WTC11 (cell line): Measurements from ENCODE around the gene BTNL9. TPM values are rescaled to one million over a fixed set of nuclear protein-coding genes. Genes with fewer than 3 reads are reported as not detected.

ENCODE experiments used
- ATF6 ChIP-seq: sonication (generic); formaldehyde crosslinking; IDR thresholded peaks from 2 replicates; pipeline ENCODE4 v1.8.1; 2023; ENCODE audit warnings: mild to moderate bottlenecking, missing genetic modification reagents
- CREM ChIP-seq: sonication (generic); formaldehyde crosslinking; IDR thresholded peaks from 2 replicates; pipeline ENCODE4 v1.8.1; 2022; ENCODE audit warnings: mild to moderate bottlenecking, missing genetic modification reagents, moderate library complexity
- ERG ChIP-seq: fragments of 250-450 bp; sonication (Bioruptor Pico); IDR thresholded peaks from 2 replicates; pipeline ENCODE4 v1.8.0; 2021; ENCODE audit warnings: mild to moderate bottlenecking
- FOXP1 ChIP-seq: sonication (generic); formaldehyde crosslinking; IDR thresholded peaks from 2 replicates; pipeline ENCODE4 v1.8.0; 2022; ENCODE audit warnings: missing genetic modification reagents, mild to moderate bottlenecking, moderate library complexity, borderline replicate concordance
- GTF2I ChIP-seq: fragments of 250-450 bp; sonication (Bioruptor Pico); conservative IDR thresholded peaks from 2 replicates; pipeline ENCODE4 v1.4.0; 2021; ENCODE audit warnings: mild to moderate bottlenecking
- IRF2 ChIP-seq: sonication (generic); formaldehyde crosslinking; IDR thresholded peaks from 2 replicates; pipeline ENCODE4 v1.8.0; 2022; ENCODE audit warnings: low read depth, missing genetic modification reagents, borderline replicate concordance
- JUN ChIP-seq: sonication (generic); formaldehyde crosslinking; IDR thresholded peaks from 2 replicates; pipeline ENCODE4 v1.8.0; 2023; ENCODE audit warnings: mild to moderate bottlenecking, missing genetic modification reagents
- MLX ChIP-seq: sonication (generic); formaldehyde crosslinking; IDR thresholded peaks from 2 replicates; pipeline ENCODE4 v1.8.1; 2023; ENCODE audit warnings: mild to moderate bottlenecking, missing genetic modification reagents, moderate library complexity
- MXD4 ChIP-seq: fragments of 250-450 bp; sonication (Bioruptor Pico); IDR thresholded peaks from 2 replicates; pipeline ENCODE4 v1.8.0; 2021; ENCODE audit warnings: mild to moderate bottlenecking, moderate library complexity, borderline replicate concordance
- MYBL2 ChIP-seq: sonication (generic); formaldehyde crosslinking; IDR thresholded peaks from 2 replicates; pipeline ENCODE4 v1.8.1; 2023; ENCODE audit warnings: mild to moderate bottlenecking, moderate library complexity, missing genetic modification reagents
- NFATC4 ChIP-seq: fragments of 250-450 bp; sonication (Bioruptor Pico); IDR thresholded peaks from 2 replicates; pipeline ENCODE4 v1.9.0; 2021; ENCODE audit warnings: mild to moderate bottlenecking
- NFE2L1 ChIP-seq: sonication (generic); formaldehyde crosslinking; IDR thresholded peaks from 2 replicates; pipeline ENCODE4 v1.8.1; 2023; ENCODE audit warnings: missing genetic modification reagents
- NFYB ChIP-seq: sonication (generic); formaldehyde crosslinking; conservative IDR thresholded peaks from 2 replicates; pipeline ENCODE4 v1.8.0; 2022; ENCODE audit warnings: low read depth, missing genetic modification reagents
- NR1H2 ChIP-seq: sonication (generic); formaldehyde crosslinking; IDR thresholded peaks from 2 replicates; pipeline ENCODE4 v1.9.0; 2021; ENCODE audit warnings: mild to moderate bottlenecking, moderate library complexity, missing genetic modification reagents
- NR2C2 ChIP-seq: sonication (generic); formaldehyde crosslinking; IDR thresholded peaks from 2 replicates; pipeline ENCODE4 v1.8.0; 2022; ENCODE audit warnings: mild to moderate bottlenecking, missing genetic modification reagents
- PRRX2 ChIP-seq: fragments of 250-450 bp; sonication (Bioruptor Pico); IDR thresholded peaks from 2 replicates; pipeline ENCODE4 v1.8.0; 2021; ENCODE audit warnings: mild to moderate bottlenecking
- TEAD4 ChIP-seq: sonication (generic); formaldehyde crosslinking; IDR thresholded peaks from 2 replicates; pipeline ENCODE4 v1.8.0; 2022; ENCODE audit warnings: mild to moderate bottlenecking, missing genetic modification reagents
- TP53 ChIP-seq: sonication (generic); formaldehyde crosslinking; IDR thresholded peaks from 2 replicates; pipeline ENCODE4 v1.8.1; 2023; ENCODE audit warnings: mild to moderate bottlenecking, missing genetic modification reagents
- ZBTB21 ChIP-seq: sonication (generic); formaldehyde crosslinking; IDR thresholded peaks from 2 replicates; pipeline ENCODE4 v1.8.1; 2023; ENCODE audit warnings: mild to moderate bottlenecking, missing genetic modification reagents, borderline replicate concordance
- ZNF232 ChIP-seq: sonication (generic); formaldehyde crosslinking; IDR thresholded peaks from 2 replicates; pipeline ENCODE4 v1.8.0; 2022; ENCODE audit warnings: mild to moderate bottlenecking, missing genetic modification reagents
- total RNA-seq: library from RNA; stranded (reverse); gene quantifications from 3 replicates; pipeline ENCODE4 v1.2.3, GENCODE V29; 2021
- TF ChIP-seq, protein P1 (sequence below): sonication (generic); formaldehyde crosslinking; IDR thresholded peaks from 2 replicates; pipeline ENCODE4 v1.8.1; 2022; ENCODE audit warnings: mild to moderate bottlenecking, missing genetic modification reagents, moderate library complexity, borderline replicate concordance
- TF ChIP-seq, protein P2 (sequence below): sonication (generic); formaldehyde crosslinking; IDR thresholded peaks from 2 replicates; pipeline ENCODE4 v1.8.1; 2022; ENCODE audit warnings: mild to moderate bottlenecking, moderate library complexity, missing genetic modification reagents
- TF ChIP-seq, protein P3 (sequence below): sonication (generic); formaldehyde crosslinking; IDR thresholded peaks from 2 replicates; pipeline ENCODE4 v1.8.1; 2023; ENCODE audit warnings: mild to moderate bottlenecking, missing genetic modification reagents, moderate library complexity
- TF ChIP-seq, protein P4 (sequence below): fragments of 250-450 bp; sonication (Bioruptor Pico); IDR thresholded peaks from 2 replicates; pipeline ENCODE4 v1.9.0; 2021; ENCODE audit warnings: mild to moderate bottlenecking
- TF ChIP-seq, protein P5 (sequence below): sonication (generic); formaldehyde crosslinking; IDR thresholded peaks from 2 replicates; pipeline ENCODE4 v1.8.1; 2022; ENCODE audit warnings: low read depth, mild to moderate bottlenecking, moderate library complexity, missing genetic modification reagents, borderline replicate concordance
- TF ChIP-seq, protein P6 (sequence below): sonication (generic); formaldehyde crosslinking; IDR thresholded peaks from 2 replicates; pipeline ENCODE4 v1.8.0; 2022; ENCODE audit warnings: mild to moderate bottlenecking, missing genetic modification reagents

Gene BTNL9
- total RNA-seq, 1 experiment from 2014 or later: 3.4 TPM

GRCh38 chr5:181069767-181070491 lies 29.9 kb downstream of the BTNL9 start (continued):
- TF ChIP-seq, protein P1, sequence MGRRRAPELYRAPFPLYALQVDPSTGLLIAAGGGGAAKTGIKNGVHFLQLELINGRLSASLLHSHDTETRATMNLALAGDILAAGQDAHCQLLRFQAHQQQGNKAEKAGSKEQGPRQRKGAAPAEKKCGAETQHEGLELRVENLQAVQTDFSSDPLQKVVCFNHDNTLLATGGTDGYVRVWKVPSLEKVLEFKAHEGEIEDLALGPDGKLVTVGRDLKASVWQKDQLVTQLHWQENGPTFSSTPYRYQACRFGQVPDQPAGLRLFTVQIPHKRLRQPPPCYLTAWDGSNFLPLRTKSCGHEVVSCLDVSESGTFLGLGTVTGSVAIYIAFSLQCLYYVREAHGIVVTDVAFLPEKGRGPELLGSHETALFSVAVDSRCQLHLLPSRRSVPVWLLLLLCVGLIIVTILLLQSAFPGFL (CRISPR knock-in tag): no peak
- TF ChIP-seq NR2C2 (no peak), IRF2 (CRISPR knock-in tag) (no peak), NFYB (CRISPR knock-in tag) (peak; percentile 71), JUN (no peak), FOXP1 (CRISPR knock-in tag) (no peak), MYBL2 (CRISPR knock-in tag) (no peak), PRRX2 (CRISPR knock-in tag) (no peak), ERG (CRISPR knock-in tag) (no peak), TEAD4 (CRISPR knock-in tag) (no peak), GTF2I (no peak), NR1H2 (CRISPR knock-in tag) (no peak), TP53 (CRISPR knock-in tag) (no peak), CREM (CRISPR knock-in tag) (0 out of 2 replicates have a peak, but pooled peaks have one; percentile 50), NFE2L1 (CRISPR knock-in tag) (no peak), NFATC4 (CRISPR knock-in tag) (no peak), ZBTB21 (CRISPR knock-in tag) (no peak), MLX (CRISPR knock-in tag) (no peak), ATF6 (CRISPR knock-in tag) (no peak), ZNF232 (CRISPR knock-in tag) (no peak), MXD4 (CRISPR knock-in tag) (no peak)
- TF ChIP-seq, protein P2, sequence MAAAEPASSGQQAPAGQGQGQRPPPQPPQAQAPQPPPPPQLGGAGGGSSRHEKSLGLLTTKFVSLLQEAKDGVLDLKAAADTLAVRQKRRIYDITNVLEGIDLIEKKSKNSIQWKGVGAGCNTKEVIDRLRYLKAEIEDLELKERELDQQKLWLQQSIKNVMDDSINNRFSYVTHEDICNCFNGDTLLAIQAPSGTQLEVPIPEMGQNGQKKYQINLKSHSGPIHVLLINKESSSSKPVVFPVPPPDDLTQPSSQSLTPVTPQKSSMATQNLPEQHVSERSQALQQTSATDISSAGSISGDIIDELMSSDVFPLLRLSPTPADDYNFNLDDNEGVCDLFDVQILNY: no peak
- TF ChIP-seq, protein P3, sequence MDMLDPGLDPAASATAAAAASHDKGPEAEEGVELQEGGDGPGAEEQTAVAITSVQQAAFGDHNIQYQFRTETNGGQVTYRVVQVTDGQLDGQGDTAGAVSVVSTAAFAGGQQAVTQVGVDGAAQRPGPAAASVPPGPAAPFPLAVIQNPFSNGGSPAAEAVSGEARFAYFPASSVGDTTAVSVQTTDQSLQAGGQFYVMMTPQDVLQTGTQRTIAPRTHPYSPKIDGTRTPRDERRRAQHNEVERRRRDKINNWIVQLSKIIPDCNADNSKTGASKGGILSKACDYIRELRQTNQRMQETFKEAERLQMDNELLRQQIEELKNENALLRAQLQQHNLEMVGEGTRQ: peak; percentile 29; the same call in 1 of the 2 replicates
- TF ChIP-seq, protein P4, sequence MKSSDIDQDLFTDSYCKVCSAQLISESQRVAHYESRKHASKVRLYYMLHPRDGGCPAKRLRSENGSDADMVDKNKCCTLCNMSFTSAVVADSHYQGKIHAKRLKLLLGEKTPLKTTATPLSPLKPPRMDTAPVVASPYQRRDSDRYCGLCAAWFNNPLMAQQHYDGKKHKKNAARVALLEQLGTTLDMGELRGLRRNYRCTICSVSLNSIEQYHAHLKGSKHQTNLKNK (CRISPR knock-in tag): no peak
- TF ChIP-seq, protein P5, sequence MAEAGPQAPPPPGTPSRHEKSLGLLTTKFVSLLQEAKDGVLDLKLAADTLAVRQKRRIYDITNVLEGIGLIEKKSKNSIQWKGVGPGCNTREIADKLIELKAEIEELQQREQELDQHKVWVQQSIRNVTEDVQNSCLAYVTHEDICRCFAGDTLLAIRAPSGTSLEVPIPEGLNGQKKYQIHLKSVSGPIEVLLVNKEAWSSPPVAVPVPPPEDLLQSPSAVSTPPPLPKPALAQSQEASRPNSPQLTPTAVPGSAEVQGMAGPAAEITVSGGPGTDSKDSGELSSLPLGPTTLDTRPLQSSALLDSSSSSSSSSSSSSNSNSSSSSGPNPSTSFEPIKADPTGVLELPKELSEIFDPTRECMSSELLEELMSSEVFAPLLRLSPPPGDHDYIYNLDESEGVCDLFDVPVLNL (CRISPR knock-in tag): no peak
- TF ChIP-seq, protein P6, sequence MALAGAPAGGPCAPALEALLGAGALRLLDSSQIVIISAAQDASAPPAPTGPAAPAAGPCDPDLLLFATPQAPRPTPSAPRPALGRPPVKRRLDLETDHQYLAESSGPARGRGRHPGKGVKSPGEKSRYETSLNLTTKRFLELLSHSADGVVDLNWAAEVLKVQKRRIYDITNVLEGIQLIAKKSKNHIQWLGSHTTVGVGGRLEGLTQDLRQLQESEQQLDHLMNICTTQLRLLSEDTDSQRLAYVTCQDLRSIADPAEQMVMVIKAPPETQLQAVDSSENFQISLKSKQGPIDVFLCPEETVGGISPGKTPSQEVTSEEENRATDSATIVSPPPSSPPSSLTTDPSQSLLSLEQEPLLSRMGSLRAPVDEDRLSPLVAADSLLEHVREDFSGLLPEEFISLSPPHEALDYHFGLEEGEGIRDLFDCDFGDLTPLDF: no peak
